Gastrocnemius medialis (tissue), 4 donors: Measurements from ENCODE around the gene CAPN13. TPM values are rescaled to one million over a fixed set of nuclear protein-coding genes. Genes with fewer than 3 reads are reported as not detected.

Experiments used
- ATAC-seq, 2 donors: fragments of 150-250 bp; one replicate each; pipeline ENCODE4 v1.9.1; 2016
- DNase-seq, 2 donors: peaks; one replicate each; pipeline ENCODE4 v3.0.0-alpha.2; 2019
- H3K27ac ChIP-seq, 4 donors: fragments of 200-600 bp; sonication (generic); 1 replicate in 1 of 4; 2 replicates in 3 of 4; pipeline ENCODE4 v1.5.1; 2016 to 2018; ENCODE audit warnings: mild to moderate bottlenecking in 2 of 4, moderate library complexity in 1 of 4
- H3K27me3 ChIP-seq, 3 donors: fragments of 200-600 bp; sonication (generic) in 2 of 3; 1 replicate in 1 of 3; 2 replicates in 2 of 3; pipeline versions ENCODE4 v1.5.1 to v1.6.0; 2016 to 2019; ENCODE audit warnings: mild to moderate bottlenecking in 1 of 3, moderate library complexity in 1 of 3
- H3K36me3 ChIP-seq, 2 donors: fragments of 200-600 bp; sonication (generic) in 1 of 2; one replicate each; pipeline ENCODE4 v1.5.1; 2017 to 2018
- H3K4me1 ChIP-seq, 2 donors: fragments of 200-600 bp; sonication (generic) in 1 of 2; one replicate each; pipeline ENCODE4 v1.5.1; 2016 to 2017; ENCODE audit warnings: mild to moderate bottlenecking in 2 of 2
- H3K4me3 ChIP-seq, 4 donors: fragments of 200-600 bp; sonication (generic) in 3 of 4; 1 replicate in 1 of 4; 2 replicates in 3 of 4; pipeline ENCODE4 v1.5.1; 2016 to 2019; ENCODE audit warnings: mild to moderate bottlenecking in 2 of 4
- H3K9me3 ChIP-seq, 3 donors: fragments of 200-600 bp; sonication (generic) in 2 of 3; 1 replicate in 1 of 3; 2 replicates in 2 of 3; pipeline ENCODE4 v1.5.1; 2016 to 2019
- POLR2A ChIP-seq, 2 donors: fragments of 450-650 bp; IDR thresholded peaks; one replicate each; pipeline ENCODE4 v1.6.1; 2017; ENCODE audit warnings: antibody characterized with exemption in 2 of 2, mild to moderate bottlenecking in 2 of 2, moderate library complexity in 2 of 2
- in situ Hi-C, 4 donors: fragments of 200-750 bp; cut with MboI; loops; one replicate each; pipeline versions ENCODE4 v1.15.0 to v1.8.0; 2017; ENCODE audit warnings: low sequenced_read_pairs in 4 of 4
- intact Hi-C: fragments of 100-400 bp; cut with DNase I; formaldehyde crosslinking; loops from one replicate; pipeline ENCODE4 v1.15.1; 2023; ENCODE audit warnings: low total_unique reads
- total RNA-seq, 4 donors: library from RNA; depleted of rRNA; stranded (reverse); fragments of >200 nt; gene quantifications; one replicate each; pipeline versions ENCODE4 v1.1.0 to v1.2.3, GENCODE V29; 2016
- TF ChIP-seq, protein P1 (sequence below), 5 experiments: fragments of 450-650 bp in 3 of 5; fragments of 200-600 bp in 2 of 5; sonication (generic) in 2 of 5; IDR thresholded peaks in 4 of 5; conservative IDR thresholded peaks in 1 of 5; 1 replicate in 4 of 5; 2 replicates in 1 of 5; pipeline ENCODE4 v1.5.1; 2016 to 2019; ENCODE audit warnings: antibody characterized with exemption in 5 of 5, mild to moderate bottlenecking in 3 of 5, moderate library complexity in 3 of 5

The CAPN13 gene
- total RNA-seq, 4 donors from 2014 or later = 0.53 TPM; not detected in 3

DNA sequence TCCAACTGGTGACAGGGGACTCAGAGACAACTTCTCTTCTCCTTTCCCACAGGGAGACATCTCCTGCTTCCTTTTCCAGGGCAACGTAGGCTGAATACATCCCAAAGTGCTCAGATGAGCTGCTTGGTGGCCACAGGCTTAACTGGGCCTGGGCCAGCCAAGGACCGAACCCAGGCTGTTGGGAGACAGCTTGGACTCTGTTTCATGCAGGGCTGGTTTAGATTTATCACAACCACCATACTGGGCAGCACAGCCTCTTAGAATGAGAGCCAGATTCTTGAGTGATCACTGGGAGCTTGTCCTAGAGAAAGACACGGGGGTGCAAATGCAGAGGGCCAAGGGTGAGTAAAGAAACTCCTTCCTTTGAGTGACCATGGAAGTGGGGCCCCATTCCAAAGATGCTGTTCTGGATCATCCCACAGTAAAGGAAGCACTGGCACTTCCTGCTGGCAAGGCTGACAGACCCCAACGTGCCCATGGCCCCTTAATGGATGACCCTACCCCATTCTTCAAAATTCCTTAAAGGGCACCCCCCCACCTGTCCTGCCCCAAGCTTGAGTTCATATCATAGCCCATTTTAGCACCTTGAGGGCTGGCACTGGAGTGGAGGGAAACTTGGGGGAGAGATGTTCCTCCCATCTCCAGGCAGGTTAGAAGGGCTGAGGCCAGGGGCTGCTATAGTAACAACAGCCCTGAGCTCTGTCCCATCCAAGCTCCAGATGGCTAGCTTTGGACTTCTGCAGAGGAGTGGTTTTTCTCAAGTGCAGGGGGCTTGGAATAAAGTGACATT lies 84.1 kb downstream of the CAPN13 start:
- H3K27me3 ChIP-seq = peaks cover 0 to 6% (median 0%) of the 10 kb centered on the region in 3 donors
- H3K4me3 ChIP-seq = no peak overlapping the region
- TF ChIP-seq, protein P1, sequence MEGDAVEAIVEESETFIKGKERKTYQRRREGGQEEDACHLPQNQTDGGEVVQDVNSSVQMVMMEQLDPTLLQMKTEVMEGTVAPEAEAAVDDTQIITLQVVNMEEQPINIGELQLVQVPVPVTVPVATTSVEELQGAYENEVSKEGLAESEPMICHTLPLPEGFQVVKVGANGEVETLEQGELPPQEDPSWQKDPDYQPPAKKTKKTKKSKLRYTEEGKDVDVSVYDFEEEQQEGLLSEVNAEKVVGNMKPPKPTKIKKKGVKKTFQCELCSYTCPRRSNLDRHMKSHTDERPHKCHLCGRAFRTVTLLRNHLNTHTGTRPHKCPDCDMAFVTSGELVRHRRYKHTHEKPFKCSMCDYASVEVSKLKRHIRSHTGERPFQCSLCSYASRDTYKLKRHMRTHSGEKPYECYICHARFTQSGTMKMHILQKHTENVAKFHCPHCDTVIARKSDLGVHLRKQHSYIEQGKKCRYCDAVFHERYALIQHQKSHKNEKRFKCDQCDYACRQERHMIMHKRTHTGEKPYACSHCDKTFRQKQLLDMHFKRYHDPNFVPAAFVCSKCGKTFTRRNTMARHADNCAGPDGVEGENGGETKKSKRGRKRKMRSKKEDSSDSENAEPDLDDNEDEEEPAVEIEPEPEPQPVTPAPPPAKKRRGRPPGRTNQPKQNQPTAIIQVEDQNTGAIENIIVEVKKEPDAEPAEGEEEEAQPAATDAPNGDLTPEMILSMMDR (IDR thresholded peaks at IDR 0.05 in 4 of 5, conservative IDR thresholded peaks at IDR 0.05 in 1 of 5) = no peak
- no peak for TF ChIP-seq POLR2A (IDR thresholded peaks at IDR 0.05)
- intact Hi-C loops = no loop called here
- no peak for DNase-seq
- in situ Hi-C loops = loop anchor here in 2 of 4 donors (5.0 to 10.0 kb wide), 2 partner anchors 442 to 609 kb away; no protein-coding TSS in a partner anchor
- no peaks in the 10 kb centered on the region for H3K36me3 ChIP-seq
- H3K9me3 ChIP-seq = no peaks in the 10 kb centered on the region
- H3K4me1 ChIP-seq = no peaks in the 10 kb centered on the region
- ATAC-seq = no peak
- H3K27ac ChIP-seq = no peak overlapping the region

DNA sequence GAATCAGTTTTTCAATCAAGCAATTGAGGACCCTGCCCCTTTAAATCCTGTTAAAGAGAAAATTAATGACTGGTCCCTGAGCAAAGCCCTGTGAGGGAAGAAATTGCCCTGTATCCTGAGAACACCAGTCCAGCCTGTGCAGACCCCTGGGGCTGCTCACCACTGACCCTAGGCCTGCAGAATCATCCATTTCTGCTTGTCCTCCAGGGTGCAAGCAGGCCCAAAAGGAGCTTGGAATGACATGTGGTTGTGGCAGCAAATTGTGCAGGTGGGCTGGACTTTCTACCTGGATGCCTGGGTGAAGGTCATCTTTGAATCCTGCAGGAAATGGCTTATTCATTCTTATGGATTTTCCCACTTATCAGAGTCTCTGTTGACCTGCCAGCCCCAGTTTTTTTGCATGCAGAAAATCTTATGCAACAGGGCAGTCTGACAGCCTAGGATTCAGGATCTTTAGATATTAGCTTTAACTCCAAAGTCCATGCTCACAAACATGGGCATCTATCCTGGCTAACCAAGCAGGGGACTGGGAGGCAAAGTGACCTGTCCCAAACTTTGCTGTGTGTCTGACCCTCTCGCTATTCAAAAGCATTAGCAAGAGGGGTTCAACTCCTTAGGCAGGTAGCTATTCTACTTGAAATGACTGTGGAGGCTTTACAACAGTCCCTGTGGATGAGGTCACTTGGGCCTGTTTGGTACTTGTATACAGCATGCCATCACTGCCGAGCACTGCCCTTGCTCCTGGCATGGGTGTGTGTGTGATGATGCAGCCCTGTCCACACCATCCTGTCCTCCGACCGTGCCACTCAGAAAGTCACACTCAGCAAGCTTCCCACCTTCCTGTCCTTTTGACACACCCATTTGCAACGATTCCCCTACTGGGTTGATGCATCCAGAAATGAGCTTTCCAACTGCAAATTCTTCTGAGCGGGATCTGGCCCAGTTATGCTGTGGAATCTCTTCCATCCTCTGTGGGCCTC lies 85.3 kb downstream of the CAPN13 start:
- Histone ChIP-seq H3K9me3 (no peaks in the 10 kb centered on the region), H3K36me3 (no peaks in the 10 kb centered on the region), H3K27me3 (peaks cover 0 to 6% (median 0%) of the 10 kb centered on the region in 3 donors), H3K4me1 (no peaks in the 10 kb centered on the region), H3K4me3 (no peak overlapping the region), H3K27ac (no peak overlapping the region)
- no peak for ATAC-seq
- intact Hi-C loops (no loop called here), in situ Hi-C loops (loop anchor here in 2 of 4 donors (5.0 to 10.0 kb wide), 2 partner anchors 443 to 610 kb away; no protein-coding TSS in a partner anchor)
- DNase-seq = no peak
- no peak for TF ChIP-seq POLR2A (IDR thresholded peaks at IDR 0.05)
- TF ChIP-seq, protein P1 (IDR thresholded peaks at IDR 0.05 in 4 of 5, conservative IDR thresholded peaks at IDR 0.05 in 1 of 5) = no peak

DNA sequence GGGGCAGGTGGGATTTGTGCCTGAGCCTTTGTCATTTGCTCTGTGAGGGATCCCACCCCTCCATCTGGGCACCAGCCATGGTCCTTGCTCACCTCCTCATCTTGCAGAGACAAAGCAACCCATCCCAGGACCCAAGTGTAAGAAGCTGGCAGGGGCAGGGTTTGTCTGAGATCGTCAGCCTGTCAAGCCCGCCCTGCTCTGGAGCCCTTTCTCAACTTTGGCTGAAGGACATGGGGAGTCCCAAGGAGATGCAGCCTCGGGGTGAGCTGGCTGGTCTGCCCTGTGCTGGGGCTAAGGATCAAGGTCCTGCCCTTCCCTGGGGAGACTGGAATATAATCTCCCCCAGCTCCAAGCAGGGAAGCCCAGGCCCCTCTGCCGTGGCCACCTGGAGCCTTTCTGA lies 86.0 kb downstream of the CAPN13 start:
- Histone ChIP-seq H3K9me3 (no peaks in the 10 kb centered on the region), H3K27ac (no peak overlapping the region), H3K27me3 (peaks cover 0 to 6% (median 0%) of the 10 kb centered on the region in 3 donors), H3K4me1 (no peaks in the 10 kb centered on the region), H3K4me3 (no peak overlapping the region), H3K36me3 (no peaks in the 10 kb centered on the region)
- no peak for DNase-seq
- in situ Hi-C loops = loop anchor here in 2 of 4 donors (5.0 to 10.0 kb wide), 2 partner anchors 444 to 611 kb away; no protein-coding TSS in a partner anchor
- intact Hi-C loops = no loop called here
- ATAC-seq = no peak
- TF ChIP-seq, protein P1 (IDR thresholded peaks at IDR 0.05 in 4 of 5, conservative IDR thresholded peaks at IDR 0.05 in 1 of 5) = no peak
- TF ChIP-seq POLR2A (IDR thresholded peaks at IDR 0.05) = no peak

DNA sequence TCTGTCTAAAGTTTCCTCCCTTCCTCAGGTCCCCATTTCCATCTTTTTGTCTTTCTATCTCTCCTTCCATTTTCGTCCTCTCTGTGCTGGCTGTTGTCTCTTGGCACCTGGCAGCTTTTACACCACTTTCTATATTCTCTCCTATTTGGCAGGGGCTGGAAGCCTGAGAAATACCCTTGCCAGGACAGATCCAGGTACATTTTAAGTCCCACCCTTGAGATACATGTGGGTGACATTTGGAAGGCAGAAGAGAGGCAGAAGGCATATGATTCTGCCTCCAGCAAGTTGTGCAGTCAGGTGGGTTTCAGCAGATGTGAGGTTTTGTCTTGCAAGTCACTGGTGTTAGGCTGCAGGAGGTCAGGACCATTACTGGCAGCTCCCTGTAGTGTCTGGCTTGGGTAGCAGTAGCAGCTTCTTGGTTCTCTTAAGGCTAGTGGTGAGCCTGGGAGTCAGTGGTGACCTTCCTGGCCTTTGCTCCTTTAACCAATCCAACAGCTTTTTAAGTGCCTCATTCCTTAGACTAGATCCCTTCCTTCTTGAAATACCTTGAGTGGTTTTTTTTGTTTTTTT lies 90.1 kb downstream of the CAPN13 start:
- Histone ChIP-seq H3K27me3 (no peaks in the 10 kb centered on the region), H3K27ac (no peak overlapping the region), H3K36me3 (no peaks in the 10 kb centered on the region), H3K4me1 (no peaks in the 10 kb centered on the region), H3K9me3 (no peaks in the 10 kb centered on the region), H3K4me3 (no peak overlapping the region)
- in situ Hi-C loops = loop anchor here (5.0 to 10.0 kb wide), 4 partner anchors 455 to 618 kb away; no protein-coding TSS in a partner anchor
- TF ChIP-seq POLR2A (IDR thresholded peaks at IDR 0.05) = no peak
- TF ChIP-seq, protein P1 (IDR thresholded peaks at IDR 0.05 in 4 of 5, conservative IDR thresholded peaks at IDR 0.05 in 1 of 5) = no peak
- intact Hi-C loops = no loop called here
- ATAC-seq (no peak), DNase-seq (no peak)
